Subcutaneous adipose tissue (tissue), 4 donors: ENCODE measurements around the gene ECT2. TPM values are rescaled to one million over a fixed set of nuclear protein-coding genes. Genes with fewer than 3 reads are reported as not detected.

Experiments used
- CTCF ChIP-seq: fragments of 450-650 bp; IDR thresholded peaks from one replicate; pipeline ENCODE4 v1.5.1; 2016; ENCODE audit warnings: low read depth, mild to moderate bottlenecking, control low read depth, antibody characterized with exemption, moderate library complexity
- total RNA-seq, 4 donors: library from RNA; depleted of rRNA; stranded (reverse); fragments of >200 nt; gene quantifications; one replicate each; pipeline ENCODE4 v1.1.0, GENCODE V29; 2016

The ECT2 gene
- total RNA-seq, 4 donors from 2014 or later = 4.7 to 14.7 (median 12.7) TPM

GRCh38 chr3:172787746-172788145 is 37.2 kb downstream of the ECT2 start:
- TF ChIP-seq CTCF = no peak

- no peak for TF ChIP-seq CTCF
Measured at GRCh38 chr3:172799246-172799645, 48.7 kb downstream of the ECT2 start.

- no peak for TF ChIP-seq CTCF
Measured at GRCh38 chr3:172800156-172800555, 49.6 kb downstream of the ECT2 start.

- TF ChIP-seq CTCF = no peak
Measured at GRCh38 chr3:172803489-172803888, 53.0 kb downstream of the ECT2 start.

- no peak for TF ChIP-seq CTCF
Measured at GRCh38 chr3:172804323-172804722, 53.8 kb downstream of the ECT2 start.

GRCh38 chr3:172808969-172809546 is 58.5 kb downstream of the ECT2 start:
- no peak for TF ChIP-seq CTCF

- no peak for TF ChIP-seq CTCF
Measured at GRCh38 chr3:172811099-172811498, 60.6 kb downstream of the ECT2 start.

- no peak for TF ChIP-seq CTCF
Measured at GRCh38 chr3:172813462-172813861, 62.9 kb downstream of the ECT2 start.
